Activated T-cell treated with anti-CD3 and anti-CD28 coated beads, Interleukin-2, amount 50 U/mL, for 24 hours (primary cell): Measurements from ENCODE around the gene CD4.

Source experiments
- DNase-seq: peaks from one replicate; pipeline ENCODE4 v3.0.0-alpha.2; 2020
- H3K27ac Mint-ChIP-seq: 2 replicates; pipeline ENCODE4 v1.8.0; 2020; ENCODE audit warnings: mild to moderate bottlenecking, mixed read lengths
- H3K27me3 Mint-ChIP-seq: 2 replicates; pipeline ENCODE4 v1.8.0; 2020; ENCODE audit warnings: mixed read lengths
- H3K36me3 Mint-ChIP-seq: 2 replicates; pipeline ENCODE4 v1.8.0; 2020; ENCODE audit warnings: low read depth, mixed read lengths
- H3K4me1 Mint-ChIP-seq: 2 replicates; pipeline ENCODE4 v1.8.0; 2020; ENCODE audit warnings: low read depth, mixed read lengths
- H3K4me3 Mint-ChIP-seq: 2 replicates; pipeline ENCODE4 v1.8.0; 2020; ENCODE audit warnings: mild to moderate bottlenecking, moderate library complexity, mixed read lengths
- H3K9me3 Mint-ChIP-seq: 2 replicates; pipeline ENCODE4 v1.8.0; 2020; ENCODE audit warnings: mixed read lengths

The CD4 gene

GRCh38 chr12:6830286-6830890 is 41.1 kb downstream of the CD4 start:
- H3K27ac Mint-ChIP-seq: no peak overlapping the region
- no peak overlapping the region for H3K4me3 Mint-ChIP-seq
- no peaks in the 10 kb centered on the region for H3K36me3 Mint-ChIP-seq
- DNase-seq: no peak
- H3K27me3 Mint-ChIP-seq: peaks cover 44% of the 10 kb centered on the region
- H3K9me3 Mint-ChIP-seq: no peaks in the 10 kb centered on the region
- peaks cover 27% of the 10 kb centered on the region for H3K4me1 Mint-ChIP-seq

DNA sequence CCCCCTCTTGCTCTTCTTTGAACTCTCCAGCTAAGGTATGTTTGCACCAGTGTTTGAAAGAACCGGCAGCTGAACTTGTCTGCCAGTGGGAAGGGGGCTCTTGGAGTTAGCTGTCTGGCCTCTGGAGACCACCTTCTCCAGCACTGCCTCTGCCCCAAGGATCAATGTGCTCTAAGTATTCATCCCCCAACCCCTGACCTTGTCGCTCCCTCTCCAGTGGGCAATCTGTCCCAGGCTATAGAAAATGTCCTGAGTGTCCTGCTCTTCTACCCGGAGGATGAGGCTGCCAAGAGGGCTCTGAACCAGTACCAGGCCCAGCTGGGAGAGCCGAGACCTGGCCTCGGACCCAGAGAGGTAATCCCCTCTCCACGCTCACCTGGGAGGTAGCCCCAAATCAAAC is 41.7 kb downstream of the CD4 start:
- H3K27ac Mint-ChIP-seq: no peak overlapping the region
- no peak overlapping the region for H3K4me3 Mint-ChIP-seq
- H3K9me3 Mint-ChIP-seq: no peaks in the 10 kb centered on the region
- H3K4me1 Mint-ChIP-seq: peaks cover 27% of the 10 kb centered on the region
- no peak for DNase-seq
- no peaks in the 10 kb centered on the region for H3K36me3 Mint-ChIP-seq
- H3K27me3 Mint-ChIP-seq: peaks cover 40% of the 10 kb centered on the region

GRCh38 chr12:6831450-6831995 is 42.2 kb downstream of the CD4 start:
- Mint-ChIP-seq H3K9me3 (no peaks in the 10 kb centered on the region), H3K27ac (no peak overlapping the region), H3K4me3 (no peak overlapping the region), H3K36me3 (no peaks in the 10 kb centered on the region), H3K4me1 (peaks cover 27% of the 10 kb centered on the region), H3K27me3 (peaks cover 35% of the 10 kb centered on the region)
- DNase-seq: no peak

DNA sequence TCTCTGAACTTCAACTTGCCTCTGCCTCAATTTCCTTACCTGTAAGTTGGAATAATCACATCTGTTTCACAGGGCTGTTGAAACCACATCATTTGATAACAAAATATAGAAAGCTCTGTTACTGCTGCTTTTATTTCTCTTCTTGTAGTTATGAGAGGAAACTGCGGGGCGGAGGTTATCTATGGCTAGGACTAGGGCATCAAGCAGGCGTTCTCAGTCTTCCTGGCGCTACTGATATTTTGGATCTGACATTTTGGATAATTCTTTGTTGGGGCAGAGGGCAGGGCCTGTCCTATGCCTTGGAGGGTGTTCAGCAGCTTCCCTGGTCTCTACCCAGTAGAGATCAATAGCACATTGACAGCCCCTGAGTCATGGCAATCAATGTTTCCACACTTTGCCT is 42.8 kb downstream of the CD4 start:
- Mint-ChIP-seq H3K27ac (no peak overlapping the region), H3K4me3 (no peak overlapping the region)

DNA sequence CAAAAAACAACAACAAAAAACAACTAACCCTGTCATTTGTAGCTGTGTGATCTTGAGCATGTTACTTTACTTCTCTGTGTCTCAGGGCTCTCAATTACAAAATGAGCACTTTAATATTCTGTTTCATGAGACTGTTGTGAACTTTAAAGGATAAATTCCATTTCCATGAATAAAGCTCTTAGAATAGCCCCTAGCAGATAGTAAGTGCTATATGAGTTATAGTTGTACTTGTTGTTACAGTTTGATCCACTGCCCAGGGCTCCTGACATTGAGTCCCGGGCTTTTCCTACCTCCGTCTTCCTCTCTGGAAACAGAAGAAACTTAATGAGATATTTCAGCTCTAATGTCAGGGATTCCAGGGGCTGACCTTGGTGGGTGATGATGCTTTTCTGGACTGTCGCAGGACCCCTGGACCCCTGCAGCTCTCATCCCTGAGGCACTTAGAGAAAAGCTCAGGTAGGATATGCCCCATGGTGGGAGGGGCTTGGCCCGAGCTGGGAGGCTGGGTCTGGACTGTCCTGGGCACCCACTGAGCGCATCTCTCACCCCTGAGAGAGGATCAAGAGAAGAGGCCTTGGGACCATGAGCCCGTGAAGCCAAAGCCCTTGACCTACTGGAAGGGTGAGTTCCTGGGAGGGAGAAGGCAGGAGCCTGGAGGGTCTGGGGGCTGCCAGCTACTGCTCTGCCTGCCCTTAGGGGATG is 44.0 kb downstream of the CD4 start:
- Mint-ChIP-seq H3K4me3 (no peak overlapping the region), H3K9me3 (no peaks in the 10 kb centered on the region), H3K4me1 (peaks cover 19% of the 10 kb centered on the region), H3K27ac (no peak overlapping the region), H3K27me3 (peaks cover 20% of the 10 kb centered on the region), H3K36me3 (no peaks in the 10 kb centered on the region)
- DNase-seq: no peak

More for the DNA sequence above, 42.8 kb downstream of the CD4 start:
- DNase-seq: no peak
- no peaks in the 10 kb centered on the region for H3K36me3 Mint-ChIP-seq
- peaks cover 28% of the 10 kb centered on the region for H3K27me3 Mint-ChIP-seq
- H3K4me1 Mint-ChIP-seq: peaks cover 27% of the 10 kb centered on the region
- H3K9me3 Mint-ChIP-seq: no peaks in the 10 kb centered on the region

GRCh38 chr12:6834254-6834653 is 44.9 kb downstream of the CD4 start:
- no peaks in the 10 kb centered on the region for H3K36me3 Mint-ChIP-seq
- DNase-seq: no peak
- H3K27ac Mint-ChIP-seq: no peak overlapping the region
- peaks cover 15% of the 10 kb centered on the region for H3K27me3 Mint-ChIP-seq
- no peaks in the 10 kb centered on the region for H3K9me3 Mint-ChIP-seq
- peaks cover 14% of the 10 kb centered on the region for H3K4me1 Mint-ChIP-seq
- no peak overlapping the region for H3K4me3 Mint-ChIP-seq

GRCh38 chr12:6834873-6835272 is 45.5 kb downstream of the CD4 start:
- Mint-ChIP-seq H3K27me3 (peaks cover 10% of the 10 kb centered on the region), H3K9me3 (no peaks in the 10 kb centered on the region), H3K4me3 (no peak overlapping the region), H3K4me1 (peaks cover 9% of the 10 kb centered on the region), H3K36me3 (no peaks in the 10 kb centered on the region), H3K27ac (no peak overlapping the region)
- no peak for DNase-seq

- DNase-seq: no peak
- H3K9me3 Mint-ChIP-seq: no peaks in the 10 kb centered on the region
- H3K36me3 Mint-ChIP-seq: no peaks in the 10 kb centered on the region
- no peak overlapping the region for H3K27ac Mint-ChIP-seq
- H3K4me3 Mint-ChIP-seq: no peak overlapping the region
- H3K4me1 Mint-ChIP-seq: peaks cover 9% of the 10 kb centered on the region
- no peaks in the 10 kb centered on the region for H3K27me3 Mint-ChIP-seq
Observed at GRCh38 chr12:6836851-6837250, 47.5 kb downstream of the CD4 start.

DNA sequence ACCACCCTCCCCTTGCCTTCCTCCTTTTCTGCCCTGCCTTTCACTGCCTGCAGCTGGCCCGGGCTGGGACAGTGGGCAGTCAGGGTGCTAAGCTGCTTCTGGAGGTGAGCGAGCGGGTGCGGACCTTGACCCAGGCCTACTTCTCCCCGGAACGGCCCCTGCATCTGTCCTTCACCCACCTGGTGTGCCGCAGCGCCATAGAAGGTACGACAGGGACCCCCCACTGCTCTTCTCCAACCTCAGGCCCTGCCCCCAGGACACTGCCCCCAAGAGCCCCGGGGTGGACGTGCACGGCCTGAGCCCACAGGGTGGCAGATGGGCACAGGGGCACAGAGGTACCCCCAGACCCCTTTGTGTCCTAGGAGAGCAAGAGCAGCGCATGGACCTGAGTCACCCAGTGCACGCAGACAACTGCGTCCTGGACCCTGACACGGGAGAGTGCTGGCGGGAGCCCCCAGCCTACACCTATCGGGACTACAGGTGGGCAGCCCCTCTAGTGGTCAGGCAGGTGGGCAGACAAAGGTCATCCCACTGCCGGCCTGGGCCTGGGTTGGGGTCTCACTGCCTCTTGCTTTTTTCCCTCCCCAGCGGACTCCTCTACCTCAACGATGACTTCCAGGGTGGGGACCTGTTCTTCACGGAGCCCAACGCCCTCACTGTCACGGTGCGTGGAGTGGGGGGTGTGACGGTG is 48.2 kb downstream of the CD4 start:
- H3K9me3 Mint-ChIP-seq: no peaks in the 10 kb centered on the region
- H3K36me3 Mint-ChIP-seq: no peaks in the 10 kb centered on the region
- H3K4me1 Mint-ChIP-seq: peaks cover 9% of the 10 kb centered on the region
- no peak overlapping the region for H3K4me3 Mint-ChIP-seq
- DNase-seq: no peak
- no peak overlapping the region for H3K27ac Mint-ChIP-seq
- no peaks in the 10 kb centered on the region for H3K27me3 Mint-ChIP-seq

GRCh38 chr12:6838854-6839253 is 49.5 kb downstream of the CD4 start:
- no peaks in the 10 kb centered on the region for H3K36me3 Mint-ChIP-seq
- DNase-seq: no peak
- no peak overlapping the region for H3K27ac Mint-ChIP-seq
- H3K9me3 Mint-ChIP-seq: no peaks in the 10 kb centered on the region
- H3K4me3 Mint-ChIP-seq: no peak overlapping the region
- H3K4me1 Mint-ChIP-seq: peaks cover 9% of the 10 kb centered on the region
- H3K27me3 Mint-ChIP-seq: no peaks in the 10 kb centered on the region

GRCh38 chr12:6839482-6840201 is 50.3 kb downstream of the CD4 start:
- Mint-ChIP-seq H3K4me3 (no peak overlapping the region), H3K4me1 (peaks cover 5% of the 10 kb centered on the region), H3K27me3 (no peaks in the 10 kb centered on the region), H3K36me3 (no peaks in the 10 kb centered on the region), H3K9me3 (no peaks in the 10 kb centered on the region), H3K27ac (no peak overlapping the region)
- DNase-seq: no peak

GRCh38 chr12:6840330-6840729 is 51.0 kb downstream of the CD4 start:
- peaks cover 2% of the 10 kb centered on the region for H3K4me1 Mint-ChIP-seq
- H3K4me3 Mint-ChIP-seq: no peak overlapping the region
- no peaks in the 10 kb centered on the region for H3K27me3 Mint-ChIP-seq
- peaks cover 4% of the 10 kb centered on the region for H3K36me3 Mint-ChIP-seq
- no peak overlapping the region for H3K27ac Mint-ChIP-seq
- H3K9me3 Mint-ChIP-seq: no peaks in the 10 kb centered on the region
- no peak for DNase-seq

DNA sequence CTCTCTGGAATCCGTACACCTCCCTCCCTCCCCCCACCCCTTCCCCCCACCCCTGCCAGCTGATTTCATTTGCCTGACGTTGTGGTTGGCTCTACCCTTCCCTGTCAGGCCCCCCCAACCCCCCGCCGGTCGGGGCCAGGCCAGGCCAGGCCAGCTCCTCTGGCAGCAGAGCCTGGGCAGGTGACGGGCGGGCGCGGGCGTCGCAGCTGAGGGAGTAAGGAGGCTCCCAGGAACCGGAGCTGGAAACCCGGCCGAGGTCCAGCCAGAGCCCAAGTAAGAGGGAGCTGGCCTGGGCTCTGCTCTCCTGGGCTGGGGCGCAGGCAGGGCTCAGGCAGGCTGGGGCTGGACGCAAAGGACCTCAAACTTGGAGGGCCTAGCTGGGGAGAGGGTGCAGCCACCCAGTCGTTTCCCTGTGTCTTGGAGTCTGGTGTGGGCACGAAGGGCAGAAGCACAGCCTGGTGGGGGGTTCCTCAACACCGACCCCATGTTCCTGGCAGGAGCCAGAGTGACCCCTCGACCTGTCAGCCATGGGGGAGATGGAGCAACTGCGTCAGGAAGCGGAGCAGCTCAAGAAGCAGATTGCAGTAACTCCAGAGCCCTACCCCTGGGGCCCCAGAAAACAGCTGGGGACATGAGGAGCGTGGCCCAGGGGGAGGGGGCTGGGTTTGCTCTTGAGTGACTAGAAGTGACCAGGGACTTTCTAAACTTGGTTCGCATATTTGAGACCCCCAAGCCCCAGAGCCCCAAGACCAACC is 51.6 kb downstream of the CD4 start, which contains the start of gene GNB3:
Gene GNB3, plus strand, starts transcription at position 165 of the 755 bp plus-strand sequence. Its CDS starts 363 bp downstream, at position 528.
- DNase-seq: no peak
- H3K36me3 Mint-ChIP-seq: peaks cover 4% of the 10 kb centered on the region
- no peak within 1 kb of the TSS for H3K4me3 Mint-ChIP-seq
- no peaks in the 10 kb centered on the region for H3K4me1 Mint-ChIP-seq
- H3K27ac Mint-ChIP-seq: no peak within 1 kb of the TSS
- no peaks in the 10 kb centered on the region for H3K27me3 Mint-ChIP-seq
- no peaks in the 10 kb centered on the region for H3K9me3 Mint-ChIP-seq

- no peak overlapping the region for H3K4me3 Mint-ChIP-seq
- H3K27ac Mint-ChIP-seq: no peak overlapping the region
- H3K4me1 Mint-ChIP-seq: no peaks in the 10 kb centered on the region
- H3K27me3 Mint-ChIP-seq: no peaks in the 10 kb centered on the region
- H3K9me3 Mint-ChIP-seq: no peaks in the 10 kb centered on the region
- no peak for DNase-seq
- H3K36me3 Mint-ChIP-seq: peaks cover 12% of the 10 kb centered on the region
Observed at GRCh38 chr12:6842075-6842474, 52.7 kb downstream of the CD4 start.
